Measurements from ENCODE around the gene ORM2. TPM values are rescaled to one million over a fixed set of nuclear protein-coding genes. Genes with fewer than 3 reads are reported as not detected.

ORM2 gene
- total and polyA plus RNA-seq, 2 donors (not counting 1 experiment from before 2014, with no cell fraction given): not detected

DNA sequence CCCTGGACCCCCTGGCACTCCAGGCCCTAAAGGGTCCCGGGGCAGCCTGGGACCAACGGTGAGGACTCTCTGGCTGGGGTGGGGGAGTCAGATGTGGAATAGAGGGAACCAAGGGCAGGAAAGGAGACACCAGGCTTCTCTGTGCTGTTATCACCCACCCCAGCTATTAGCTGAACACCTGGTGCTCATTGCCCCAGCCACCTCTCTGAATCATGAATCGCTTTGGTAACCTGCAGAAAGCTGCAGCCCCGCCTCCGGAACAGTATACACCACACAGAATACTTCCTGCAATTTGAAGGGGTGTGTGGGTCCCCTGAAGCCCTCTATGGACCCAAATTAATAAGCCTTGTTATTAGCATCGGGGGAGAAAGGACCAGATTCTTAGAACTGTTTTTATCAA, 47.2 kb upstream of the ORM2 start:
- WGBS (ENCODE audit: insufficient coverage): 100% methylated on average over 2 of the region's 6 CpGs
- no peak overlapping the region for H2AFZ ChIP-seq (ENCODE audit: insufficient read depth, low read depth, low read length, poor library complexity, severe bottlenecking)
- intact Hi-C loops (cut with micrococcal nuclease): no loop called here
- no peaks in the 10 kb centered on the region for H3K9me3 ChIP-seq (ENCODE audit: control extremely low read depth in 1 of 3, control insufficient read depth in 2 of 3, insufficient read depth in 1 of 3, low read length in 2 of 3)
- H3K27me3 Mint-ChIP-seq: peaks cover 6% of the 10 kb centered on the region
- no peaks in the 10 kb centered on the region for H4K20me1 ChIP-seq (ENCODE audit: control insufficient read depth, insufficient read depth, low read length, poor library complexity, severe bottlenecking)
- no peak for DNase-seq
- ATAC-seq (ENCODE audit: low read depth): no peak
- H3K27ac Mint-ChIP-seq: no peak overlapping the region
- no peaks in the 10 kb centered on the region for H3K9me3 Mint-ChIP-seq (ENCODE audit: insufficient read depth)
- no peaks in the 10 kb centered on the region for H3K4me1 ChIP-seq (ENCODE audit: control insufficient read depth in 2 of 2, insufficient read depth in 2 of 2, low read length in 2 of 2)
- H3K4me3 ChIP-seq (ENCODE audit: control extremely low read depth in 1 of 5, extremely low read depth in 1 of 5, insufficient read depth in 1 of 5, low read depth in 2 of 5, low read length in 4 of 5): no peak overlapping the region
- no peaks in the 10 kb centered on the region for H3K4me1 Mint-ChIP-seq
- H3K9ac ChIP-seq (ENCODE audit: low read length): no peak overlapping the region
- no peaks in the 10 kb centered on the region for H3K27me3 ChIP-seq (replicated peaks in 1 of 4; ENCODE audit: control extremely low read depth in 1 of 4, control insufficient read depth in 3 of 4, insufficient read depth in 4 of 4, low read length in 3 of 4)
- H3K4me2 ChIP-seq (replicated peaks; ENCODE audit: low read depth, low read length, poor library complexity, severe bottlenecking): no peak overlapping the region
- H3K4me3 Mint-ChIP-seq: no peak overlapping the region
- H3K36me3 ChIP-seq (replicated peaks in 1 of 2; ENCODE audit: control extremely low read depth in 1 of 2, control insufficient read depth in 1 of 2, extremely low read depth in 1 of 2, insufficient read depth in 2 of 2, low read length in 1 of 2): no peaks in the 10 kb centered on the region
- no peak overlapping the region for H3K27ac ChIP-seq (ENCODE audit: low read length in 2 of 2)
- no peak for TF ChIP-seq EZH2 (IDR thresholded peaks at IDR 0.05; ENCODE audit: borderline replicate concordance, insufficient read depth, low read depth, low read length, poor library complexity, severe bottlenecking)
- TF ChIP-seq, protein P1, sequence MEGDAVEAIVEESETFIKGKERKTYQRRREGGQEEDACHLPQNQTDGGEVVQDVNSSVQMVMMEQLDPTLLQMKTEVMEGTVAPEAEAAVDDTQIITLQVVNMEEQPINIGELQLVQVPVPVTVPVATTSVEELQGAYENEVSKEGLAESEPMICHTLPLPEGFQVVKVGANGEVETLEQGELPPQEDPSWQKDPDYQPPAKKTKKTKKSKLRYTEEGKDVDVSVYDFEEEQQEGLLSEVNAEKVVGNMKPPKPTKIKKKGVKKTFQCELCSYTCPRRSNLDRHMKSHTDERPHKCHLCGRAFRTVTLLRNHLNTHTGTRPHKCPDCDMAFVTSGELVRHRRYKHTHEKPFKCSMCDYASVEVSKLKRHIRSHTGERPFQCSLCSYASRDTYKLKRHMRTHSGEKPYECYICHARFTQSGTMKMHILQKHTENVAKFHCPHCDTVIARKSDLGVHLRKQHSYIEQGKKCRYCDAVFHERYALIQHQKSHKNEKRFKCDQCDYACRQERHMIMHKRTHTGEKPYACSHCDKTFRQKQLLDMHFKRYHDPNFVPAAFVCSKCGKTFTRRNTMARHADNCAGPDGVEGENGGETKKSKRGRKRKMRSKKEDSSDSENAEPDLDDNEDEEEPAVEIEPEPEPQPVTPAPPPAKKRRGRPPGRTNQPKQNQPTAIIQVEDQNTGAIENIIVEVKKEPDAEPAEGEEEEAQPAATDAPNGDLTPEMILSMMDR (IDR thresholded peaks at IDR 0.05): no peak
- ChIA-PET POLR2A (no interaction called here), CTCF (no interaction called here)
- no peaks in the 10 kb centered on the region for H3K79me2 ChIP-seq (ENCODE audit: control insufficient read depth, insufficient read depth, low read length)

DNA sequence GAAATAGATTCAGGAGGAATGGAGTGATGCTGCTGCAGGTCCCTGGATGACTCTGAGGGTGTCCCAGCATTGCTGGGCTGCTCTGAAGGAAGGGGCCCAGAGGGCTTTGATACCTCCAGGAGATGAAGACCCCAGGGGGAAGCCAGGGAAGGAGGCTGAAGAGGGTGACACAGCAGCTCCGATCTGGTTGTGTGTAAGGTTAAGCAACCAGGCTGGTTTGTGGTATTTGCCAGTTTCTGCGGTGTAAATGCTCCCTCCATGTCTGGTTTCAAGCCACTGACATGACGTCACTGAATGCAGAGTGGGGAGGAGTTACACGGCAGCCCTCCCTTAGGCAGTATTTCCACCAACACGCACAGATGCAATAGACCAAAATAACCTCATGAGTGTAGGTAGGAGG, 46.7 kb upstream of the ORM2 start:
- no peak overlapping the region for H3K9ac ChIP-seq (ENCODE audit: low read length)
- H3K4me2 ChIP-seq (replicated peaks; ENCODE audit: low read depth, low read length, poor library complexity, severe bottlenecking): no peak overlapping the region
- no peaks in the 10 kb centered on the region for H3K36me3 ChIP-seq (replicated peaks in 1 of 2; ENCODE audit: control extremely low read depth in 1 of 2, control insufficient read depth in 1 of 2, extremely low read depth in 1 of 2, insufficient read depth in 2 of 2, low read length in 1 of 2)
- H2AFZ ChIP-seq (ENCODE audit: insufficient read depth, low read depth, low read length, poor library complexity, severe bottlenecking): no peak overlapping the region
- Mint-ChIP-seq H3K4me3 (no peak overlapping the region), H3K27ac (no peak overlapping the region), H3K27me3 (peaks cover 6% of the 10 kb centered on the region), H3K9me3 (ENCODE audit: insufficient read depth) (no peaks in the 10 kb centered on the region), H3K4me1 (no peaks in the 10 kb centered on the region)
- intact Hi-C loops (cut with micrococcal nuclease): no loop called here
- H3K9me3 ChIP-seq (ENCODE audit: control extremely low read depth in 1 of 3, control insufficient read depth in 2 of 3, insufficient read depth in 1 of 3, low read length in 2 of 3): no peaks in the 10 kb centered on the region
- ChIA-PET POLR2A (no interaction called here), CTCF (no interaction called here)
- no peaks in the 10 kb centered on the region for H3K4me1 ChIP-seq (ENCODE audit: control insufficient read depth in 2 of 2, insufficient read depth in 2 of 2, low read length in 2 of 2)
- no peaks in the 10 kb centered on the region for H3K27me3 ChIP-seq (replicated peaks in 1 of 4; ENCODE audit: control extremely low read depth in 1 of 4, control insufficient read depth in 3 of 4, insufficient read depth in 4 of 4, low read length in 3 of 4)
- TF ChIP-seq, protein P1 (IDR thresholded peaks at IDR 0.05): no peak
- no peak for TF ChIP-seq EZH2 (IDR thresholded peaks at IDR 0.05; ENCODE audit: borderline replicate concordance, insufficient read depth, low read depth, low read length, poor library complexity, severe bottlenecking)
- no peak overlapping the region for H3K27ac ChIP-seq (ENCODE audit: low read length in 2 of 2)
- DNase-seq: no peak
- H4K20me1 ChIP-seq (ENCODE audit: control insufficient read depth, insufficient read depth, low read length, poor library complexity, severe bottlenecking): no peaks in the 10 kb centered on the region
- 62% methylated on average over 3 of the region's 5 CpGs for WGBS (ENCODE audit: insufficient coverage)
- ATAC-seq (ENCODE audit: low read depth): no peak
- H3K4me3 ChIP-seq (ENCODE audit: control extremely low read depth in 1 of 5, extremely low read depth in 1 of 5, insufficient read depth in 1 of 5, low read depth in 2 of 5, low read length in 4 of 5): no peak overlapping the region
- no peaks in the 10 kb centered on the region for H3K79me2 ChIP-seq (ENCODE audit: control insufficient read depth, insufficient read depth, low read length)
